Measurements from ENCODE around the gene CHMP6.

DNA sequence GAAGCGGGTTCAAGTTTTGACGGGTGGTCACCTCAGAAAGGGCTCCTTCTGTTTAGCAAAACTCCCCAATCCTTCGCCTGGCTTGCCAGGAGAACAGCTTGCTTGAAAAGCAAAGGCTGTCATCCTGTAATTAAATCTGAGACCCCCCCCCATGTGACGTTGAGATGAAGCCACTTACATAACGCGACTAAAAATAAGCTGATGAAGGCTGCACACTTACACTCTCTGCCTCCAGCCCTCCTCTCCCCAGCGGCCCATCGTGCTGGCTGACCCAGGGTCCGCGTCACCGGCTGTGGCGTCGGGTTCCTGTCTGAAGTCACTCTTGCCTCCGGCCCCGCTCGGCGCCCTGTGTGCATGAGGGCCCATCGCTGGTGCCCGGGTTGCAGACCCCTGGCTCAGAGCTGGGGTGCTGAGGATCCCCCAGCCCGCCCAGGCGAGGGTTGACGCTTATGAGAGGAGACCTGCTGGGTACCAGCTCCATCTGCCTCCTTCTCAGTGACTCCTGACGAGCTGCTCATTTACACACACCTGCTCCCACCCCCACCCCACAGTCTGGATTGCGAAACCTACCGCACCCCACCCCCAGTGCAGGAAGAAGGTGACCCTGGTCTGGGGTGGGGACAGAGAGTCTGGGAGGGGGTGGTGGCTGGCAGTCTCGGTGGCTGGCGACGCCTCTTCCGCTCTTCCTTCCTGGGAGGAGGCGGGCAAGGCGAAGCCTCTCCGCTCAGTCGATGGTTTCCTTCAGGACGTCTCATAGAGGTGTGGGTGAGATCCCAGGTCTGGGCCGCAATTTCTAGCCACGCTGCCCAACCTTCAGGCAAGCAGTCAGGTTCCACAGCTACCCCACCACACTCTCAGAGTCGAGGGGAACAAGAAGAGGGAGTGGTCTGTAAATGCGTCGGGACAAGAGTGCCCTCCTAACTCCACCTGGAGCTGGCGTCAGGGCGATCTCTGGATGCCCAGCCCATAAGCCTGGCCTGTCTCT lies 40.2 kb downstream of the CHMP6 start:
- TF ChIP-seq ETV1 (tag; conservative IDR thresholded peaks at IDR 0.05; ENCODE audit: low read depth) (no peak), ZZZ3 (IDR thresholded peaks at IDR 0.05) (no peak), HIVEP1 (CRISPR knock-in tag; IDR thresholded peaks at IDR 0.05) (no peak), CTCF (IDR thresholded peaks at IDR 0.05 in 2 of 3, conservative IDR thresholded peaks at IDR 0.05 in 1 of 3; ENCODE audit: insufficient read depth in 2 of 3, low read depth in 1 of 3, low read length in 3 of 3) (no peak), ZNF41 (CRISPR knock-in tag; conservative IDR thresholded peaks at IDR 0.05) (no peak), MEF2A (IDR thresholded peaks at IDR 0.05; ENCODE audit: control insufficient read depth, low read depth, low read length) (no peak), GABPA (tag; conservative IDR thresholded peaks at IDR 0.05; ENCODE audit: low read depth) (no peak), STAG1 (CRISPR knock-in tag; IDR thresholded peaks at IDR 0.05; ENCODE audit: borderline replicate concordance) (no peak), KLF13 (tag; IDR thresholded peaks at IDR 0.05; ENCODE audit: borderline replicate concordance, low read depth) (no peak), CEBPB (tag; IDR thresholded peaks at IDR 0.05) (no peak), HDAC2 (IDR thresholded peaks at IDR 0.05) (no peak), EZH2 (IDR thresholded peaks at IDR 0.05; ENCODE audit: borderline replicate concordance, low read depth, low read length) (no peak)
- TF ChIP-seq, protein P1, sequence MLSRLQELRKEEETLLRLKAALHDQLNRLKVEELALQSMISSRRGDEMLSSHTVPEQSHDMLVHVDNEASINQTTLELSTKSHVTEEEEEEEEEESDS (CRISPR knock-in tag; IDR thresholded peaks at IDR 0.05) = no peak
